ENCODE data around the gene DHX34.
"Not testable (repeated sequence)": the region's sequence is repeated elsewhere in the genome, so short reads cannot be mapped to it uniquely, and the experiment has no call there.

The DHX34 gene

DNA sequence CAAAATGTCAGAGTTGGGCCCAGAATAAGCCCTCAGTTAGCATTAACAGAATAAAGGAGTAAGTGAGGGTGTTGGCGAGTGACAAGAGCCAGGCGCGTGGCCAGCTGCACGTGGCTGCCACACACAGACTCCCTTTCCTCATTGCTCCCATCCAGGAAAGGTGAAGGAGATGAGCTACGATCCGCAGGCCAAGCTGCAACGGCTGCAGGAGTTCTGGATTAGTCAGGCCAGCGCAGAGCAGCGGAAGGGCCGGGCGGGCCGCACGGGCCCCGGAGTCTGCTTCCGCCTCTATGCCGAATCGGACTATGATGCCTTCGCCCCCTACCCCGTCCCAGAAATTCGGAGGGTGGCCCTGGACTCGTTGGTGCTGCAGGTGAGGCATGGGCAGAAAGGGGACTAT lies 13.2 kb downstream of the DHX34 start:
- Histone ChIP-seq H3K9me3 (ENCODE audit: low read length) (no peaks in the 10 kb centered on the region), H3K27me3 (ENCODE audit: insufficient read depth, low read length) (no peaks in the 10 kb centered on the region), H3K4me3 (ENCODE audit: low read length) (no peak overlapping the region), H3K4me1 (ENCODE audit: insufficient read depth, low read length) (no peaks in the 10 kb centered on the region), H3K36me3 (ENCODE audit: insufficient read depth, low read length) (peaks cover 68% of the 10 kb centered on the region), H2AFZ (ENCODE audit: low read depth, low read length) (no peak overlapping the region)

DNA sequence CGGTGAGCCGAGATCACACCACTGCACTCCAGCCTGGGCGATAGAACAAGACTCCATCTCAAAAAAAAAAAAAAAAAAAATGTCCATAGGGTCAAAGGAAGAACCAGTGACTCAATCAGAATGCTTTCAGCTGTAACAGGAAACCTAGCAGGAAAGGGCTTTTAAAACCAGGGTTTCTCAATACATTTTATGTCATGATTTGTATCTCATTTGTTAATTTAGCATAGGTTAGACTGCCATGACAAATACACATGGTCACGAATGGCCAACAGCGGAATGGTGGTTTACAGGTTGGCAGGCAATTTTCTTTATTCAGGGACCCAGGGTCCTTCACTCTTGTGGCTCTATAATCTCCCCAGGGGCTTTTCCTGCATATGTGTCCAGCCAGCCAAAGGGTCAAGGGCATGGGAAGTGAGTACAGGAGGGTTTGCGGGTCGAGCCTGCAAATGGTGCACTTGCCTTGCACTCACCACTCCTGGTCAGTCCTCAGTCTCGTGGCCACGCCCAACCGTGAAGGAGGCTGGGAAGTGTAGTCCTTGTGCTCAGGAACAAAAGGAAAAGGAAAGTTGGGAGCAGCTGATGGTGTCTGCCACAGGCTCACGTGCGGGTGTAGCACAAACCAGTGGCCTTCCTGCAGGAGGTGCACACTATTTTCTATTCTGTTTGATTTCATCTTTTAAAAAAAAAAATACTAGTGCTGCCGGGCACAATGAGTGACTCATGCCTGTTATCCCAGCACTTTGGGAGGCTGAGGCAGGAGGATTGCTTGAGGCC lies 14.8 kb downstream of the DHX34 start:
- peaks cover 56% of the 10 kb centered on the region for H3K36me3 ChIP-seq (ENCODE audit: insufficient read depth, low read length)

DNA sequence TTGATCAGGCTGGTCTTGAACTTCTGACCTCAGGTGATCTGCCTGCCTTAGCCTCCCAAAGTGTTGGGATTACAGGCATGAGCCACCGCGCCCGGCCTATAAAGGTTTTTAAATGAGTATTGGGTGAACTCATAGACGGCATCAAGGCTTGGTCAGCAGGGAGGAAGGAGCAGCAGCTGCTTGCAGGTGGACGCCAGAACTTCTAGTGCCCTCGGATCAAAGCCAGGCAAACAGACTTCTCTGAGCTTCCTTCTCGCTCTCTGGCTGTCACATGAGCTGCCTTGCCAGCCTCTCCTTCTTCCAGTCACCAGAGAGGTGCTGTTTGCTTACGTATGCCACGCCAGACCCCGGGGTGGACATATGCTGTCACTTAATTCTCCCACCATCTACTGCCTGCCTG lies 16.3 kb downstream of the DHX34 start:
- not testable (repeated sequence) for H3K27me3 ChIP-seq (ENCODE audit: insufficient read depth, low read length); H2AFZ ChIP-seq (ENCODE audit: low read depth, low read length); H3K9me3 ChIP-seq (ENCODE audit: low read length); H3K4me3 ChIP-seq (ENCODE audit: low read length); H3K4me1 ChIP-seq (ENCODE audit: insufficient read depth, low read length)
- H3K36me3 ChIP-seq (ENCODE audit: insufficient read depth, low read length): peaks cover 57% of the 10 kb centered on the region

More for the DNA sequence above, 14.8 kb downstream of the DHX34 start:
- Histone ChIP-seq H3K4me1 (ENCODE audit: insufficient read depth, low read length) (no peaks in the 10 kb centered on the region), H3K4me3 (ENCODE audit: low read length) (no peak overlapping the region), H3K9me3 (ENCODE audit: low read length) (no peaks in the 10 kb centered on the region), H3K27me3 (ENCODE audit: insufficient read depth, low read length) (no peaks in the 10 kb centered on the region), H2AFZ (ENCODE audit: low read depth, low read length) (no peak overlapping the region)

DNA sequence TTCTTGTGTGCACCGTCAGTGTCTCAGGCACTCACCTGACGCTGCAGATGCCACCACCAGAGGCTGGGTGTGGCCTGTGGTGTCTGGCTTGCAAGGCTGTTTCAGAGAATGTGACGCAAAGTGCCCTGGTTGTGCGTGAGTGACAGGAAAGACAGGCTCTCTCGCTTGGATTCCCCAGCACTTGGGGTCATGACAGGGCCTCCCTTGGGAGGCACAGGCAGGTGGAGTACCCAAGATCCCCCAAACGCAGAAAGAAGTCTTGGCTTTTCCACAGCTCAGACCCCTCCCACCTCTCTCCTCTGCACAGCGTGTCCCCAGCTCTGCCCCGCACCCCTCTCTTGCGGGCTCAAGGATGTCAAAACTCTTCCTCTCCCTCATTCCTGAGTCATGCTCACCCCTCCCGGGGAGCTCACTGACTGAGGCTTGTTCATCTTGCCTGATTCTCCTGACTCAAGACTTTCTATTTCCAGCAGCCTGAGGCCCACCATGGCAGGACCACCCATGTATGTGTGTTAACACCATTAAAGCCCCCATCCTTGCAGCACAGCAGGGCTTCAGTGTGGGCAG lies 21.0 kb downstream of the DHX34 start:
- no peak overlapping the region for H2AFZ ChIP-seq (ENCODE audit: low read depth, low read length)
- no peaks in the 10 kb centered on the region for H3K9me3 ChIP-seq (ENCODE audit: low read length)
- H3K27me3 ChIP-seq (ENCODE audit: insufficient read depth, low read length): no peaks in the 10 kb centered on the region
- no peaks in the 10 kb centered on the region for H3K4me1 ChIP-seq (ENCODE audit: insufficient read depth, low read length)
- peaks cover 59% of the 10 kb centered on the region for H3K36me3 ChIP-seq (ENCODE audit: insufficient read depth, low read length)
- H3K4me3 ChIP-seq (ENCODE audit: low read length): no peak overlapping the region

- Histone ChIP-seq H3K27me3 (ENCODE audit: insufficient read depth, low read length) (no peaks in the 10 kb centered on the region), H3K4me3 (ENCODE audit: low read length) (no peak overlapping the region), H3K4me1 (ENCODE audit: insufficient read depth, low read length) (no peaks in the 10 kb centered on the region), H3K36me3 (ENCODE audit: insufficient read depth, low read length) (peaks cover 70% of the 10 kb centered on the region), H2AFZ (ENCODE audit: low read depth, low read length) (no peak overlapping the region), H3K9me3 (ENCODE audit: low read length) (no peaks in the 10 kb centered on the region)
Observed at GRCh38 chr19:47371261-47371660, 22.1 kb downstream of the DHX34 start.

DNA sequence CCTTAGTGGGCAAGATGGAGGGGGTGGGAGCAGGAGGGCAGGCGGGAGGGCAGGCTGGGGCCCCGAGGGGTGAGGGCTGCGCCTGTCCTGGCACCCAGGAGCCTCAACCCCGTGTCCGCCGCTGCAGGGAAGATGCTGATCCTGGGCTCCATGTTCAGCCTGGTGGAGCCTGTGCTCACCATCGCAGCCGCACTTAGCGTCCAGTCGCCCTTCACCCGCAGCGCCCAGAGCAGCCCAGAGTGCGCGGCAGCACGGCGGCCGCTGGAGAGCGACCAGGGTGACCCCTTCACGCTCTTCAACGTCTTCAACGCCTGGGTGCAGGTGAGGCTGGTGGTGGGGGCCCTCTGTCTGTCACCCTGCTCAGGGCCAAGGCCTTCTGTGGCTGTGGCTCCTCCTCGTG lies 23.5 kb downstream of the DHX34 start:
- no peak overlapping the region for H3K4me3 ChIP-seq (ENCODE audit: low read length)
- peaks cover 82% of the 10 kb centered on the region for H3K36me3 ChIP-seq (ENCODE audit: insufficient read depth, low read length)
- H3K9me3 ChIP-seq (ENCODE audit: low read length): no peaks in the 10 kb centered on the region
- no peaks in the 10 kb centered on the region for H3K4me1 ChIP-seq (ENCODE audit: insufficient read depth, low read length)
- H2AFZ ChIP-seq (ENCODE audit: low read depth, low read length): no peak overlapping the region
- H3K27me3 ChIP-seq (ENCODE audit: insufficient read depth, low read length): no peaks in the 10 kb centered on the region

- H2AFZ ChIP-seq (ENCODE audit: low read depth, low read length): no peak overlapping the region
- H3K9me3 ChIP-seq (ENCODE audit: low read length): no peaks in the 10 kb centered on the region
- no peak overlapping the region for H3K4me3 ChIP-seq (ENCODE audit: low read length)
- H3K36me3 ChIP-seq (ENCODE audit: insufficient read depth, low read length): peaks cover 91% of the 10 kb centered on the region
- H3K4me1 ChIP-seq (ENCODE audit: insufficient read depth, low read length): no peaks in the 10 kb centered on the region
- H3K27me3 ChIP-seq (ENCODE audit: insufficient read depth, low read length): no peaks in the 10 kb centered on the region
Observed at GRCh38 chr19:47373246-47374240, 24.4 kb downstream of the DHX34 start.

GRCh38 chr19:47374876-47375693 lies 26.0 kb downstream of the DHX34 start:
- Histone ChIP-seq H3K27me3 (ENCODE audit: insufficient read depth, low read length) (no peaks in the 10 kb centered on the region), H3K9me3 (ENCODE audit: low read length) (no peaks in the 10 kb centered on the region), H2AFZ (ENCODE audit: low read depth, low read length) (no peak overlapping the region), H3K4me3 (ENCODE audit: low read length) (no peak overlapping the region), H3K36me3 (ENCODE audit: insufficient read depth, low read length) (peaks cover 89% of the 10 kb centered on the region), H3K4me1 (ENCODE audit: insufficient read depth, low read length) (no peaks in the 10 kb centered on the region)

GRCh38 chr19:47375694-47376588 lies 26.8 kb downstream of the DHX34 start:
- Histone ChIP-seq H3K4me1 (ENCODE audit: insufficient read depth, low read length) (no peaks in the 10 kb centered on the region), H2AFZ (ENCODE audit: low read depth, low read length) (no peak overlapping the region), H3K36me3 (ENCODE audit: insufficient read depth, low read length) (peaks cover 91% of the 10 kb centered on the region), H3K9me3 (ENCODE audit: low read length) (no peaks in the 10 kb centered on the region), H3K27me3 (ENCODE audit: insufficient read depth, low read length) (no peaks in the 10 kb centered on the region), H3K4me3 (ENCODE audit: low read length) (no peak overlapping the region)

GRCh38 chr19:47376589-47377144 lies 27.6 kb downstream of the DHX34 start:
- Histone ChIP-seq H3K4me3 (ENCODE audit: low read length) (no peak overlapping the region), H3K4me1 (ENCODE audit: insufficient read depth, low read length) (no peaks in the 10 kb centered on the region), H3K9me3 (ENCODE audit: low read length) (no peaks in the 10 kb centered on the region), H2AFZ (ENCODE audit: low read depth, low read length) (no peak overlapping the region), H3K27me3 (ENCODE audit: insufficient read depth, low read length) (no peaks in the 10 kb centered on the region), H3K36me3 (ENCODE audit: insufficient read depth, low read length) (peaks cover 91% of the 10 kb centered on the region)

- Histone ChIP-seq H3K27me3 (ENCODE audit: insufficient read depth, low read length) (no peaks in the 10 kb centered on the region), H3K9me3 (ENCODE audit: low read length) (no peaks in the 10 kb centered on the region), H3K4me1 (ENCODE audit: insufficient read depth, low read length) (no peaks in the 10 kb centered on the region), H3K36me3 (ENCODE audit: insufficient read depth, low read length) (peaks cover 91% of the 10 kb centered on the region), H2AFZ (ENCODE audit: low read depth, low read length) (no peak overlapping the region), H3K4me3 (ENCODE audit: low read length) (no peak overlapping the region)
Observed at GRCh38 chr19:47377208-47377701, 28.1 kb downstream of the DHX34 start.
